HG02973 (cell line): ENCODE data around the gene SRGN.
A peak's percentile ranks its signal among the peaks of the same experiment; 100 is the strongest.

Source experiments
- ATAC-seq: cut with Tn5 transposase; IDR thresholded peaks from one replicate; pipeline ENCODE4 v1.9.1; 2021; ENCODE audit warnings: moderate library complexity; ENCODE audit not compliant: unreplicated experiment

SRGN gene

DNA sequence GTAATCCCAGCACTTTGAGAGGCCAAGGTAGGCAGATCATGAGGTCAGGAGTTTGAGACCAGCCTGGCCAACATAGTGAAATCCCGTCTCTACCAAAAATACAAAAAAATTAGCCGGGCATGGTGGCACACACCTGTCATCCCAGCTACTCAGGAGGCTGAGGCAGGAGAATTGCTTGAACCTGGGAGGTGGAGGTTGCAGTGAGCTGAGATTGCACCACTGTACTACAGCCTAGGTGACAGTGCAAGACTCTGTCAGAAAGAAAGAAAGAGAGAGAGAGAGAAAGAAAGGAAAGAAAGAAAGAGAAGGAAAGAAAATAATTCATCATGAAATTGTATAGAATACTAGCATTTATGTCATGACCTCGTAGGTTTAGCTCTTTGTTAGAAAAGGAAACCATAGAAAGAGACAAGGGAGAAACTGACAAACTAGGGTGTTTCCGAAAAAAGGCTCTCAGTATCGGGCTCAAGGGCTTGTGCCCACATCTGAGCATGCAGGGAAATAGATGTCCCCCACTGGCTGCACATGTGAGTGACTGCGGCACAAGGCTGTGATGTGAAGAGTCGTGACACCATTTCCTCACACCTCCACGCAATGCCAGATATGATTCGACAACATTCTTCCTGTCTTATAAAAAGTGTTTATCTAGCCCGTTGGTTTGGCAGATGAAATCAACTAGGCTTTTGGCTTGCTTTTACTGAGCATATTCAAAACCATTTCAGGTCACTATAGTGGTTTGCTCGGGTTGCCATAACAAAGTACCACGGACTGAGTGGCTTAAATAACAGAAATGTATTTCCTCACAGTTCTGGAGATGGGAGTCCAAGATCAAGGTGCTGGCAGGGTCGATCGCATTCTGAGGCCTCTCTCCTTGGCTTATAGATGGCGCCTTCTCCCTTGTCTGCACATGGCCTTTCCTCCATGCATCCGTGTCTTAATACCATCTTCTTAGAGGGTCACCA, 2.0 kb downstream of the SRGN start:
- peak; percentile 44 for ATAC-seq

DNA sequence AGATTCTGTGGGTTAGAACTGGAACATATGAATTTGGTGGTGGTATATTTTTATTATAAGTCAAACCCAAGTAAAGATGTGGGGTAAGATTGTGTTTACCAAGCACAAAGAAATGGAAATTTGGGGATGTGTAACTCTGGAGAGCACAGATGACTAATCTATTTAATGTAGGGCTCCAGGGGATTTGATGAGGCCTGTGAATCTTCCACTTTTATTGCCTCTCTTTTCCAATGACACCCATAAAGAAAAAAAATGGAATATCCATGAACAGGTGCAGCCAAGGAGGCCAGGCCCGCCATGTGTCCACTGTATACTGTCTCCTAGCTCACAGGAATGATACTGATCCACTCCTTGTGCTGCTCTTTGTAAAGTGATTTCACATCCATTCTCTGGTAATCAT, 2.8 kb downstream of the SRGN start:
- no peak for ATAC-seq

DNA sequence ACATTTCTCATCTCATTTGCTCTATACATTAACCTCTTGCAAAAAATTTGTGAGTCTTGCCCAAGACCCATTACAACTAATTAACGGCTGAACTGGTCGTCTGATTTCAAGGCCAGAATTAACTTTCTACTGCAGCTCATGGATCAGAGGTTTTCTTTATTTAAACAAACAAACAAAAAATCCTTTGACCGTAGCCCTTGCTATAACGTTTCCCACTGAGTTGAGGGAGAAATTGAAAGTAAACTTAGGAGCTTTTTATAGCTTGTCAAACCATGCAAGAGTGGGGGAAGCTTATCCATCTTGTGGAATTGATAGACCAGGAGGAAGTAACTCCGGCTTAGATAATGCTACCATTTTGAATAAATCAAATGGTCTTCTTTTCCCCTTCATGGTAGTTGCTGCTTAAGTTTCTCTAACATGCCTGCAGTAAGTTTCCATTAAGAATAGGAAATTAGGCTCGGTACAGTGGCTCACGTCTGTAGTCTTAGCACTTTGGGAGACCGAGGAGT, 3.3 kb downstream of the SRGN start:
- ATAC-seq = no peak

DNA sequence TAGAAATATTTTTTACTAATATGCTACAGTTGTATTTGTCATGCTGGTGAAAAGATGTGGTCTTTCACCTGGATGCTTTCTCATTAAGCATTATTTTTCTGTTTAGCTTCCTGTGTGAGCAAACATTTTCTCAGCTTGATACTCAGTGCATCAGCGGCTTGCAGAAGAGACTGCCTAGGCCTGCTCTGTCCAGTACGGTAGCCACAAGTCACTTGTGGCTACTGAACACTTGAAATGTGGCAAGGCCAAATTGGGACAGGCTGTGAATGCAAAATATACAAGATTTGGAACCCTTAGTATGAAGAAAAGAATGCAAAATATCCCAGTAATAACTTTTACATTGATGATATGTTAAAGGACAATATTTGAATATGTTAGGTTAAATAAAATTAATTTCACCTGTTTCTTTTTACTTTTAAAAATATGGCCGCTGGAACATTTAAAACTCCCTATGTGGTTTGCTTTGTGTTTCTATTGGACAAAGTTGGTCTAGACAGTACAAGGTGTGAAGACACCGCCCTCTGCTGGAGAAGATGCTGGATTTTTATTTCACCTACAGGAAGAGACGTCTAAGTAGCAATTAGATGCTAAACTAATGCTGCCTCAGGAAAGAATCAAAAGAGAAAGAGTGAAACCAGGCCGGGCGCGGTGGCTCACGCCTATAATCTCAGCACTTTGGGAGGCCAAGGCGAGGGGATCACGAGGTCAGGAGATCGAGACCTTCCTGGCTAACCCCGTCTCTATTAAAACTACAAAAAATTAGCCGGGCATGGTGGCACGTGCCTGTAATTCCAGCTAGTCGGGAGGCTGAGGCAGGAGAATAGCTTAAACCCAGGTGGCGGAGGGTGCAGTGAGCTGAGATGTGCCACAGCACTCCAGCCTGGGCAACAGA, 5.3 kb downstream of the SRGN start:
- no peak for ATAC-seq

DNA sequence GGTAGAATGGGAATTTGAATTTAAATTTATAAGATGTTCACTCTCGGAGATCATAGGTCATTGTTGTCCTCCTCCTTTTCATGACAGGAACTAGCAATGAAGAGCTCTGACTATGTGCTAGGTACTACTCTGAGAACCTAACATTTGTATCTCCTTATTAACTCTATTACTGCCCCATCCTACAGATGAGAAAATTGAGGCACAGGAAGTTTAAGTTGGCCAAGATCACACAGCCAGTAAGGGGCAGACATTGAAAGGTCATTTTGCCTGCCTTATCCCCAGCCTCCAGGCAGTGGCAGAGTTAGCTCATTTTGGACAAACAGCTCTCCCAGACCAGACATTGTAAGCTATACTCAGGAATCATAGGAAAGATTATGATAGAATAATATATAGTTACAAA, 6.0 kb downstream of the SRGN start:
- ATAC-seq = no peak

DNA sequence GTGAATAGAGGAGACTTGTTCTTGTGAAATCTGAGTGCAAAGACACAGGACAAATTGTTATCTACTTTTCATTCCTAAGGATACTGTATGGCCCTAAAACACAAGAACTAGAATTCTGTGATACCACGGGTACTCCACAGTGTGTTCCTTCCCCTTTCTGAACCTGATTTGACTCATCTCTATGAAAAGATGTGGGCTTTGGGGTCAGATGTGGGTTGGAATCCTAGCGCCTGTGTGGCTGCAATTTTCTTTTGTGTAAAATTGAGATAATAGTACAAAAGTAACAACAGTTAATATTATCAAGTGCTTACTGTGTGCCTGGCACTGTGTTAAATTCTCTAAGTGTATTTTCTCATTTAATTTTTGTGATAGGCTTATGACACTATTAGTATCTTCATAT, 8.1 kb downstream of the SRGN start:
- no peak for ATAC-seq

DNA sequence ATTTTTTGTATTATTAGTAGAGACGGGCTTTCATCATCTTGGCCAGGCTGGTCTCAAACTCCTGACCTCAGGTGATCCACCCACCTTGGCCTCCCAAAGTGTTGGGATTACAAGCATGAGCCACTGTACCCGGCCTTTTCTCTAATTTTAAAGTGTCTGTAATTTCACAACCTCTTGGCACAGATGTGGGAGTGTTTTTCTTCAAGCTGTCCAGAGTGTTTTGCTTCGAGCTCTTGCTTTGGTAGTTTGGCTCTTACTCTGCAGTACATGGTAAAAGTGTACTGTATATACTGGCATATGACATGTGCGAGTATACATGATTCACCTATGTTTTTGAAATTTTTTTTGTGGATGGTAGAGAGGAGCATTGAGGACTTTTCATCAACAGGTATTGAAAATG, 9.8 kb downstream of the SRGN start:
- no peak for ATAC-seq

DNA sequence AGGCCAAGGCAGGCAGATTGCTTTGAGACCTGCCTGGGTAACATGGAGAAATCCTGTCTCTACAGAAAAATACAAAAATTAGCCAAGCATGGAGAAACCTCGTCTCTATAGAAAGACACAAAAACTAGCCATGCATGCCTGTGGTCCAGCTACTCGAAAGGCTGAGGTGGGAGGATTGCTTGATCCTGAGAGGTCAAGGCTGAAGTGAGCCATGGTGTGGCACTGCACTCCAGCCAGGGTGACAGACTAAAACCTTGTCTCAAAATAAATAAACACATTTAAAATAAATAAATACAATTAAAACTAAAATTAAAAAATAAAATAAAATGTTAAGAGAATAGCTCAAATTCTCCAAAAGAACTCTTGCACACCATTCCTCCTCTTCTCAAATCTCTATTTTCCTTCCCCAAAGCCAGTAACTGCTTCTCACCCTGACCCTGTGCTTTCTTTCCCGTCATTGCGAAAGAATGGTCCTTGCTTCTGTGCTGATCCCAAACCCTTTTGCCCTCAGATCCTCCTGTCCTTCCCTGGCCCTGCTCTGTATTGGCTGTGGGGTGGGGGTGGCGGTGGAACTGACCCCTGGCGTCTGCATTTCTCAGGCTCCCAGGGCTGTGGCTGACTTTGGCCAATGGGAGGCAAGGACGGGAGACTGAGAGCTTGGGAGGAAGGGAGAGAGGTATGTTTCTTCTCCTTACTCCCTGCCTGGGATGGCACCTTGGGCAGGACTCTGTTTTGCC, 12.4 kb downstream of the SRGN start:
- no peak for ATAC-seq

DNA sequence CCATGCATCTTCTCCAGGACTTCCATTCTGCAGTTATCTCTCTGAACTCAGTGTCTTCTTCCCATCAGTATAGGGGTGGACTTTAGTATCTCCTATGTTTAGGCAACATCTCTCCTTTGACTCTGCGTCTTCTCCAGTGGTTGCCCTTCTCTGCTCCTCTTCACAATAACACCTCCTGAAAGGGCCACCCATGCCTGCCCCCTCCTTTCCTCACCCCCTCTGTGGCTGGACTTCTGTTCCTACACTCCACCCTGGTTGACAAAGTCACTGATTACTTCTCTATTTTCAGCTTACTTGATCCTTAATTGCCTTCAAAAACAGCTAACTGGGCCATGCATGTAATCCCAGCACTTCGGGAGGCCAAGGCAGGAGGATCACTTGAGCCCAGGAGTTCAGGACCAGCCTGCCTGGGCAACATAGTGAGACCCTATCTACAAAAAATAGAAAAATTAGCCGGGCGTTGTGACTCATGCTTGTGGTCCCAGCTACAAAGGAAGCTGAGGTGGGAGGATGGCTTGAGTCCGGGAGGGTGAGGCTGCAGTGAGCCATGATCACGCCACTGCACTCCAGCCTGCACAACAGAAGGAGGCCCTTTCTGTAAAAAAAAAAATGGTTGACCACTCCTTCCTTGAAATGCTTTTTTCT, 13.7 kb downstream of the SRGN start:
- ATAC-seq = no peak

DNA sequence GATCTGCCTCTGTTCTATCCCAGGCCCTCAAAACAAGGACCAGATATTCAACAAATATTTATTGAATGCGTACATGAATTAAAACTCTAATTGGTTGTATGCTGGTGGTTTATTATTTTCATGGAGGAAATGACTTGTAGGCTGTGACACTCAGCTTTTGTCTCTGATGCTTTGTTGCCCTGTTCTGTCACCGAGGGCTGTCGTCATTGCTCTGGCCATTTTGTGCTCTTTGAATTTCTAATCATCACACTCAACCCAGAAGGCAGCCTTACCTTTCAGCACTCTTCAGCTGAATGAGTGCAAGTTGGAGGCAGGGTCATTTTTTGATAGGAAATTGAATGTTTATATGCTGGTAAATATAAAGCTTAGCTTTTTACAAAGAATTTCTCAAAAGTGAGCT, 14.5 kb downstream of the SRGN start:
- no peak for ATAC-seq

DNA sequence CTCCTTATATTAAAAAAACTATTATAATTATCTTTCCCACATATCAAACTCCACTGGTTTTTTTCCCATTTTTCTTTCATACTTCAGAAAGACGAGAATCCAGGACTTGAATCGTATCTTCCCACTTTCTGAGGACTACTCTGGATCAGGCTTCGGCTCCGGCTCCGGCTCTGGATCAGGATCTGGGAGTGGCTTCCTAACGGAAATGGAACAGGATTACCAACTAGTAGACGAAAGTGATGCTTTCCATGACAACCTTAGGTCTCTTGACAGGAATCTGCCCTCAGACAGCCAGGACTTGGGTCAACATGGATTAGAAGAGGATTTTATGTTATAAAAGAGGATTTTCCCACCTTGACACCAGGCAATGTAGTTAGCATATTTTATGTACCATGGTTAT, 15.9 kb downstream of the SRGN start:
- no peak for ATAC-seq

DNA sequence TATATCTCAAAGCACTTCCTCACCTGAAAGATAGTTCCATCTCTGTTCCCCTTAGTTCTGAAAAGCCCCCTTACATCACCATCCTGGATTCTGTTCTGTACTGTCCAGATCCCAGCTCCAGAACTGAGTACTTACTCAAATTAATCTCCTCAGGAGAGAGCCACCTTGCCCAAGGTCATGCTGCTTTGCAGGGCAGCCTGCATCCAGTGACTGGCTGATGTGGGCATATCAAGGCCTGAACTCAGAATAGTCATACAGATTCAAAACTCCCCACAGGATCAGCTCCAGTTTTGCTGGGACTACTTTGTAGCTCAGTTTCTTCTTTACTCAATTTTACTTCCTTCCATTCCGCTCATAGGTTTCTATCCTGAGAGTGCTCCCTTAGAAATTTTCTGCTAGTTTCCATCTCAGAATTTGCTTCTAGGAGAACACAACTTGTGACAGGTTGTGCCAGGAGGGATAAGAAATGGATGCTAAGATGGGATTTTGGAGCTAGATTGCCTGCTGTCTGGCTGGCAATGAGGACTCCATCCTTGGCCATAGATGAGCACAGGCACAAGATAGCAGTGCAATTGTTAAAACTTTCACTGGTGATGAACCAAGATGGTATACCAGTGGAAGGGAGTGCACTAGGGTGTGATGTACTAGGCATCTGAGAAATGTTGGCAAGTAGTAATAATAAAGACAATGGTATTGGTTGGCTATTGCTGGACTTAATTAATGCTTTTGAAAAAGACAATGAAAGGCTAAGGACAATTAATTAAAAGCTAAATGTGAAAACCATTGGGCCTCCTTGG, 17.3 kb downstream of the SRGN start:
- no peak for ATAC-seq

DNA sequence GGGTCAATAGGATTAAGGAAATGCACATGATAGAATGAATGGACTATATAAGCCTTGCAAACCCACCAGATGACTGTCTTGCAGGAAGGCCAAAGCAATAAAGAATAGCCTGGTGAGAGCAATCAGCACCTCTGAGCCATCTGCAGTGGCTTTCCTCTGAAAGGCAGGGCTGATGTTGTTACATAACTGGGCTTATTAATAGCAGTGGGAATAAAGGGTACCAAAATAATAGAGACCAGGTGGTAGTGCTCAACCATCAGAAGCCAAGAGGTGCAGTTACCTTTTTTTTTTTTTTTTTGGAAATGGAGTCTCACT, 19.2 kb downstream of the SRGN start:
- no peak for ATAC-seq

DNA sequence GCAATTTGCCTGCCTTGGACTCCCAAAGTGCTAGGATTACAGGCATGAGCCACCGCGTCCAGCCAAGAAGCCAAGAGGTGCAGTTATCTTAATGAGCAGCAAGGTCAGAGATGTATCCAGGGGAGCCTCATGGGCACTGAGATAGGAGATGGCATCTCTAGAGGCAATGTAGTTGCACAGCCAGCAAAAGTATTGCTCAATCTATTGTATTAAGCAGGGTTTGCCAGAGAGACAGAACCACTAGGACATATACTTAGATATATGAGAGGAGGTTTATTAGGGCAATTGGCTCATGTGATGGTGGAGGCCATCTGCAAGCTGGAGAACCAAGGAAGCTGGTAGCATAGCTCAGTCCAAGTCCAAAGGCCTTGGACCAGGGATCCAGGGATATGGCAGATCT, 19.8 kb downstream of the SRGN start:
- ATAC-seq = no peak

DNA sequence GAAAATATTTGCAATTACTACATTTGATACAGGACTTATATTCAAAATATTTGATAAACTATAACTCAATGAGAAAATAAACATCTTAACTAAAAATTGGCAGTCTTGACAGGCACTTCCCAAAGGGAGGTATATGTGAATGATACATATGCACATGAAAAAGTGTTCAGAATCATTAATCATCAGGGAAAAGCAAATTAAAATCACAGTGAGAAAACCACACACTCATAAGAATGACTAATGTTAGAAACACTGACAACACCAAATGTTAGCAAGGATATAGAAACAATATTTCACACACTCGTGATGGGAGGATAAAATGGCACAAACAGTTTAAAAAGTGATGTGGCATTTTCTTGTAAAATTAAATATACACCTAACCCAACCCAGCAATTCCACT, 32.0 kb downstream of the SRGN start:
- no peak for ATAC-seq

DNA sequence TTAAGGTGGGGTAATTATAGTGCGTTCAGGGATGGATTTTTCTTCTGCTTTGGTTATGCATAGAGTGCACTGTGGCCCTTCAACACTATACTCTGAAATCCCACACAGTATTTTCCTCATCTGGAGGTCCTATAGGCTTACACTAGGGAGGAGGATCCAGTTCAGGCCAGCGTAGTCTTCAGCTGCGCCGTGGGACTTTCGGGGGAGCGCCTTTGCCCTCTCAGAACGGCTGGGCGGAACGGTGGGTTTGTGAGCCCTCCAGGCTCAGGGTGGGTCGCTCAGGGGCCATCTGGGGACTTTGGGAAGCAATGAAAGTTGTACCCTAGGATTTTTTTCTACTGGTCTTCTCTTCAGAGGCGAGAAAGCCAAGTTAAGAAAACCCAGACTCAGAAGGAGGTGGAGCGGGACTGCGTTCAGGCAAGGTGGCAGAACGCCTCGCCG, 35.4 kb downstream of the SRGN start:
- peak; percentile 7 for ATAC-seq

DNA sequence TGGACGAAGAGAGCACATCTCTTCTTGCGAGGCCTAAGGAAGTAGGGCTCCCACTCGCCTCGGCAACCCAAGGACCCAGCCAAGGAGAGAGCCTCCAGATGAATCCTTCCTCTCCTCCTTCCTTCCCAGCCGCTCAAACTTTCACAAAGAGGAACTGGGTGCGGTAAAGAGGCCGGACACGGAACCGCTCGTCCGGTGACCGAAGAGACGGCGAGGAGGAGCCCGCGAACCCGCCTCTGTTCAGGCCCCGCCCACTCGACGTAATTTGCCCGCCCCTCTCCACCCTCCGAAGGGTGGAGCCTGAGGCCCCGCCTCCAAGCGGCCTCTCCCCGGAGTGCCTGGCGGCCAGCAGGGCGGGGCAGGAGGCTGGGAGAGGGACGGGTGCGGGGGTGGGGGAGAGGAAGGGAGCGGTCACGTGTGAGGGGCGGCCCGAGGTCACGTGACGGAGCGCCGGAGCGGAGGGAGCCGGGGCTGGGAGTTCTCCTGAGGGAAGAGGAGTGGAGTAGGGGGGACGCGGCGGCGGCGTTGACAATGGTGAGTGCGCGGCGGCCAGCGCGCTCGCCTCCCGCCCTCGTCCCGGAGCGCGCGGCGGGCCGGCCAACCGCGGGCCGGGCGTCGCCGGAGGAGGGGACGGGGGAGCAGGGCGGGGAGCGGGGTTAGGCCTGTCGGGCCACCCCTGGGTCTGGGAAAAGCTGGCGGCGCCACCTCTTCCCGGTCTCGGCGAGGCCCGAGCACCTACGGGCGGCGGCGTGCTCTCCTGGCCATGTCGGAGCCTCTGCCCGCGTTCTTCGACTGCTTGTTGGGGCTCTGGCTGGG, 36.1 kb downstream of the SRGN start, which contains the start of gene VPS26A:
Gene VPS26A, plus strand, starts transcription at position 432 of the 816 bp plus-strand sequence. Its CDS starts 100 bp downstream, at position 532.
- ATAC-seq = peak; percentile 85

DNA sequence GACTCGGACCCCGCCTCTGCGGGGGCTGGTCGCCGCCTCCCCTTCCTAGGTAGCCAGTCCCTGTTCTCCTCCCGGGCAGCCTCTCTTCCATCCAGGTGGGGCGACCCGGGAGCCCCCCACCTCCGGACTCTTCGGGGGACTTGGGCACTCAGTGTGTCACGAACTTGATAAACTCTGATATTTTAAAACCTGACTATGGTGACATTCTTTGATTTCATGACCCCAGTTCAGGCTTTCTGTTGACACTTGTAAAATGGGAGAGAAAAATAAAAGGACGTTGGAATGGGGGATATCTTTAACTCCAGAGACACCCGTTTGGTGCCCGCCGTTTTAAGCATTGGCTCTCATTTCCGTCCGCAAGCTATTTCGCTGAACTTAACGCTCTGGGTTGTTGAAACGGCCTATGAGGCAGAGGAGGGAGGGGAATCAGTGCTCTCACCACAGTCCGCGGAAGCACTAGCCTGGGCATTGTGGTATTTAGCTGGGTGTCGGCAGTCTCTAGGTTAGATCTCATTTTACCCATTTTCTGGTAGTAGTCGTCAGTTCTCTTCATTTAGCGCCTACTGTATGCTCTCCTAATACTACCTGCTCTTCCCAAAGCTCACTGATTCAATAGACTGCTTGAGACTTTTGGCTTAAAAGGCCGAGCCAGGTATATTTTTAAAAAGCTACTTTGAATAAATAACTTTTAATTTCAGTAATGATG, 36.8 kb downstream of the SRGN start:
- peak; percentile 16 for ATAC-seq
